Vagina (tissue), 2 donors: ENCODE measurements around the gene C16orf82.

ENCODE experiments used
- CTCF ChIP-seq, 3 experiments: fragments of 450-650 bp in 2 of 3; fragments of 200-600 bp in 1 of 3; sonication (generic) in 1 of 3; IDR thresholded peaks; one replicate each; pipeline ENCODE4 v1.5.1; 2017 to 2019; ENCODE audit warnings: antibody characterized with exemption in 3 of 3, mild to moderate bottlenecking in 2 of 3, moderate library complexity in 2 of 3
- POLR2AphosphoS5 ChIP-seq, 2 donors: sonication (generic); formaldehyde crosslinking; IDR thresholded peaks; one replicate each; pipeline ENCODE4 v1.9.0; 2017; ENCODE audit warnings: antibody characterized with exemption in 2 of 2, mild to moderate bottlenecking in 2 of 2, low read depth in 1 of 2; ENCODE audit not compliant: insufficient read depth in 1 of 2

- TF ChIP-seq CTCF (IDR thresholded peaks at IDR 0.05), result no peak
- TF ChIP-seq POLR2AphosphoS5 (IDR thresholded peaks at IDR 0.05; ENCODE audit: insufficient read depth in 1 of 2, low read depth in 1 of 2), result no peak
Observed at GRCh38 chr16:27048316-27048715, 18.4 kb upstream of the C16orf82 start.
